Measurements from ENCODE around the gene TEPSIN. TPM values are rescaled to one million over a fixed set of nuclear protein-coding genes. Genes with fewer than 3 reads are reported as not detected.

Gene TEPSIN
- total RNA-seq, 1 experiment from 2014 or later = 19.5 TPM

DNA sequence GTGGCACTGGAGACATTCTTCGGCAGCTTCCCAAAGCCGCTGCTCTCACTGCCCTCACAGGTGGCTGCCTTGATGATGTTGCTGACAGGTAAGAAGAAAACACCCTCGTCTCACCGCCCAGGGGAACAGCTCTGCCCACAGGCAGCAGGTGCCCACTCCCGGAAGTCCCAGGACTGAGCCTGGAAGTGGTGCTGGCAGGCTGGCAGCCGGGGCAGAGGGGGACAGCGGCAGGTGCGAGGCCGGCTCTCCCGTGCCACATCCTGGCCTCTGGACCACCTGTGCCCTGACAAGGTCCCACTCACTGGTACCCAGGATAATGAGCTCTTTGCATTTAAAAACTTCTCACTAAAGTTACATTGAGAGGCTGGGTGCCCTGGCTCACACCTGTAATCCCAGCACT is 36.5 kb downstream of the TEPSIN start:
- Histone ChIP-seq H3K36me3 (peaks cover 2% of the 10 kb centered on the region), H3K9me3 (no peaks in the 10 kb centered on the region), H3K4me3 (no peak overlapping the region), H3K27me3 (no peaks in the 10 kb centered on the region)
- no peak for DNase-seq

DNA sequence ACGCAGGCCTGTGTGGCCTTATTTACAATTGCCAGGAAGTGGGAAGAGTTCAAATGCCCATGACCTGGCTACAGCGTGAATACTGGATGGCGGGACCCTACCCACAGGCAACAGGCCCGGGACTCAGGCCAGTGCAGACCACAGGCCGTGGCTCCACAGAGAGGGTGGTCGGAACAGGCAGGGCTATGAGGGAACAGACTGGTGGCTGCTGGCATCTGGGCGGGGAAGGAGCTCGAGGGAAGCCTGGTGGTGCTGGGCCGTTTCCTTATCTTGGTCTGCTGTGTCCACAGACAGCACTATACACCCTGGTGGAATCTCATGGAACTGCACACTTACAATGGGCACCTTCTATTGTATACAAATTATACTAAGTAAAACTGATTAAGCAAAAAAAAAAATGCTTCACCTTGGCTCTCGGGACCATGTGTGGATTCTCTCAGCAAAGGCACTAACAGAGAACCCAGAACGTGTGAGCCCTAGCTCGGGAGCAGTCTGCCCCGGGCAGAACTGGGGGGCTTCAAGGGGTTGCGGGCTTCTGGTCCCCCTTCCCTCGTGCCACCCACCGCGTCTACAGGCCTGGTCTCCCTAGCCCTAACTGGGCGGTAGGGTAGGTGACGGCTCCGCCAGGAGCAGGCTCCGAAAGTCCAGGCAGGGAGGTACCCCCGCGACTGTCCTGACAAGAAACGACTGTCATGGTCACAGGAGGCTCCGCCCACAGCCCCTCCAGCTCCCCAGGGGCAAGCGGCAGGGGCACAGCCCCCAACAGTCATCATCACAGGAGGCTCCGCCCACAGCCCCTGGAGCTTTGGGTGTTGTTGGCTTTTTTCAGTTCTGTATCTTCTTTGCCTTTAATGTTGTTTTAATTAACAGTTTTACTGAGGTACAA is 37.9 kb downstream of the TEPSIN start:
- no peak overlapping the region for H3K4me3 ChIP-seq
- peaks cover 2% of the 10 kb centered on the region for H3K36me3 ChIP-seq
- H3K27me3 ChIP-seq = no peaks in the 10 kb centered on the region
- no peaks in the 10 kb centered on the region for H3K9me3 ChIP-seq
- DNase-seq = peak; percentile 45

DNA sequence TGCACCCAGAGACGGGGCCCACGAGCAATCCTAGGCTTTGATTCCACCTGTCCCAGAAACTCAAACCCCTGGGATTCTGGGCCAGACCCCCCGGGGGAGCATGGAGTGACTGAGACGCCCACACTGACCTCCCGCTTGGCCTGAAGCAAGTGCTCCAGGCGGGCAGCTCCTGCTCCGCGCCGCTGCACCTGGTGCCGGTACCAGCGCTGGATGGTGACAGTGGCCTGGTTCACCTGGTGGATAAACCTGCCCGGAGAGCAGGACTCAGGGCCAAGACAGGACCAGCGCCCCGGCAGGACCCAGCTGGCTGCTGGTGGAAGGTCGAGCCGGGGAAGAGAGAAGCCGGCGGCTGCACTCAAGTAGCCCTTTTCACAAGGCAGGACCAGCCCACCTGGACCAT is 38.7 kb downstream of the TEPSIN start:
- no peaks in the 10 kb centered on the region for H3K9me3 ChIP-seq
- DNase-seq = no peak
- H3K4me3 ChIP-seq = no peak overlapping the region
- no peaks in the 10 kb centered on the region for H3K27me3 ChIP-seq
- H3K36me3 ChIP-seq = peaks cover 2% of the 10 kb centered on the region

DNA sequence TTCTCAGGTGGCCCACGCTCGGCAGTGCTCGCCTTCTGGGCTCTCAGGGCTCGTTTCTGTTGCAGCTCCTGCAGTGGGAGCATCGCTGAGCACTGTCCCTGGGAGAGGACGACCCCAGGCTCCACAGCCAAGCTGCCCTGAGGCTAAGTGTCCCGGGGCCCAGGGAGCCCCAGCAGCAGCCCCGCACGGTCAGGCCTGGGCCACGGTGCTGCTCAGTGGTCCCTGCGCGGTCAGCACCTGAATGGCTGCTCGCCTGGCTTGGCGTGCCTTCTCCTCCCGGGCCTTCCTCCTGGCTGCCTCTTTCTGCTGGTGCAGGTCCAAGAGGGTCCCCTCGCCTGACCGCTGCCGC is 39.4 kb downstream of the TEPSIN start:
- Histone ChIP-seq H3K36me3 (peaks cover 2% of the 10 kb centered on the region), H3K27me3 (no peaks in the 10 kb centered on the region), H3K4me3 (no peak overlapping the region), H3K9me3 (no peaks in the 10 kb centered on the region)
- no peak for DNase-seq

DNA sequence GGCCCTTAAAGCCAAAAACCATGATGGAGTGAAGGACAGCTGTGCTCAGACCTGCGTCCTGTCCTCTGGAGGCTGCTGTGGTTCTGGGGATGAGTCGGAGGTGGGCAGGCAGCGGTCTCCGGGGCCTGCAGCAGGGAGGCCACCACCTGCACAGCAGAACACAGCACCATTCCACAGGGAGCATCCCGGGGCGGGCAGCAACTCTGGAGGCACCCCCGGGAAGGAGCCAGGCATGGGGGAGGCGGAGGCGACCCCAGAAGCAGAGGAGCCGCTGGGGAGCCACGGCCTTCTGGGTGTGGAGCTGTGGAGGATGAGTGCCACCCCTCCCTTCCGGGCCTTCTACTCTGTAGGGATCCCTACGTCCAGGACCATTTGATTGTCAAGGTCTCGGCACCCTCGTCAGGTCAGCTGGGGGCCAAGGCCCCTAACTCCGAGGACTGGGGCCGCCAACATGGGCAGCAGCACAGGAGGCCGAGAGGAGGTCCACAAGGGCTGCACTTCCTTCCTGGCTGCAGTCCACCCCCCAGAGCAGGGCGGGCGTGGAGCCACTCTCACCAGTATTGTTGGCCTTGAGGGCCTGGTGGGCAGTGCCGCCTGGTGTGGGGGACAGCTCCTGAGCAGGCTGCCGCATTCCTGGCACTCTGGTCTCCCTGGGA is 39.9 kb downstream of the TEPSIN start:
- no peak for DNase-seq
- peaks cover 2% of the 10 kb centered on the region for H3K36me3 ChIP-seq
- H3K9me3 ChIP-seq = no peaks in the 10 kb centered on the region
- H3K27me3 ChIP-seq = no peaks in the 10 kb centered on the region
- no peak overlapping the region for H3K4me3 ChIP-seq

DNA sequence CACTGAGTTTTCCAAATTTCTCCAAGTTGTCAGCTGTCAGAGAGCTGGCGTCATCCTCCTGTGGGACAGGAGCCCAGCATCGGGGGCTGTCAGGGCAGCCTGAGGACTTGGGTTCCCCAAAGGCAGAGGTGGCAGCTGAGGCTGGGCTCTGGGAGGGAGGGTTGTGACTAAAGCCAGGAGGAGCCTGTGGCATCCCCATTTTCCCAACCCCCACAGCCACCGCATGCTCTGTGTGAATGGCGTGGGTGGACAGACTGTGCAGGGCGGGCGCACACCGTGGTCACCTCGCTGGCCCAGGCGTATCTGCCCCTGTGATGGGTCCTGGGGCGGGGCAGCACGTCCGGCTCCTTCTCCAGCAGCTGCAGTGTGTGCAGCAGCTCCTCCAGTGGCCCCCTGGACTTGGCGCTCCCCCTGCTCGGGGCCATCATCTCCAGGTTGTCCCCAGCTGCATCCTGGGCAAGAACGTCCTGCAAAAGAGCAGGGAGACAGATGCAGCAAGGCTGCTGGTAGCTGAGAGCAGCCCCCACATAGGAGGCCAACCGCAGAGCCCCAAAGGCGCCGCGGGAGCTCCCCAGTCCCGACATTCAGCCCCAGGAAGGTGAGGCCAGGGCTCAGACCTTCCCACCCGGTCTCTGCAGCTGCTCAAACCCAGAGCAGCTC is 40.9 kb downstream of the TEPSIN start:
- DNase-seq = no peak
- H3K36me3 ChIP-seq = peaks cover 2% of the 10 kb centered on the region
- H3K27me3 ChIP-seq = no peaks in the 10 kb centered on the region
- no peaks in the 10 kb centered on the region for H3K9me3 ChIP-seq
- no peak overlapping the region for H3K4me3 ChIP-seq

DNA sequence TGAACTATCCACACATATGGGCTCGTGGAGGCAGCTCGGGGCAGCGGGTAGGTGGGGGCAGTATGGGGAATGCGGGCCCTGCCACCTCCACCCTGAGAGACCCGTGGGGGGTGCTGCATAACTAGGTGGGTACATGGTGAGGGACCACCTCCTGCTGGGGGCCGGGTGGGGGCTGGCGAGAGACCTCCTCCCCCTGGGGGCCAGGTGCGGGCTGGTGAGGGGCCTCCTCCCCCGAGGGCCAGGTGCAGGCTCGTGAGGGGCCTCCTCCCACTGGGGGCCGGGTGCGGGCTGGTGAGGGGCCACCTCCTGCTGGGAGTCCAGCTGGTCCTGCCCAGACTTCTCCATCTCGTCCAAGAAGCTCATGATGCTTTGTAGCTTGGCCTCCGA is 41.5 kb downstream of the TEPSIN start:
- Histone ChIP-seq H3K27me3 (no peaks in the 10 kb centered on the region), H3K9me3 (no peaks in the 10 kb centered on the region), H3K36me3 (peaks cover 2% of the 10 kb centered on the region), H3K4me3 (no peak overlapping the region)
- DNase-seq = no peak

DNA sequence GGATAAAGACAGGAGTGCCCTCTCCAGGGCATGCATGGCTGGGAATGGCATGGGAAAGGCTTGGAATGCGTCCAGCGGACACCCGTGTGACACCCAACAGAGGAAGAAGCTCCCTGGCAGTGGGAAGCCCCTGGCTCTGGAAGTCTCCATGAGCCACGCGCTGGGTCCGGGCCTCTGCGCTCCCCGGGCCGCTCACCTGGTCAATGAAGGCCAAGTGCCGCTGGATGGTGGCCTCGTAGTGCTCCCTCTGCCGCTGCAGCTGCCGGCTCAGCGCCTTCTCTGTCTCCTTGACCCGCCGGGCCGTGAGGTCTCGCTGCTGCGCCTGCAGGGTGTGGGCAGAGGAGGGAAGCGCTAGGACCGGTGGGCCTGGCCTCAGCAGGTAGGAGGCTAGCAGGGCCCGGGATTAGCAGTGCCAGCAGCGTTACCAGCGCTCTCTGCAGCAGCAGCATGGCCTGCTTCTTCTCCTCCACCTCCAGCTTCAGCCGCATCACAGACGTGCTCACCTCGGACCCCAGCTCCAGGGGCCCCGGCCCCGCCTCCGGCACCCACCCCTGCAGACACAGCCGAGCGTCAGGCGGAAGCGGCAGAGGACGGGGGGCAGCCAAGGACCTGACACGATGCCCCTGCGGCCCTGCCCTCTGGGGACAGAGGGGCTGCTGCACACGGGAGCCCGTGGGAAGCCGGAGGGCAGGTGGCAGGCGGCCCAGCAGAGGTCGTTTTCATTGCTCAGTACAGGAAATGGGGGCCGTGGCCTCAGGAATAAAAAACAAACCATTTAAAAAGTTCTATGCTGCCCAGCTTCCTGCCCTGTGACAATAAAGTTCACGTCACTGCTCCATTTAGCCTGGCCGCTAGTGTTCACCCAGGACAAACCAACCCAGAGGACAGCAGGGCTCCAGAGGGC is 42.1 kb downstream of the TEPSIN start:
- Histone ChIP-seq H3K9me3 (no peaks in the 10 kb centered on the region), H3K27me3 (no peaks in the 10 kb centered on the region), H3K36me3 (peaks cover 2% of the 10 kb centered on the region), H3K4me3 (no peak overlapping the region)
- DNase-seq = no peak

DNA sequence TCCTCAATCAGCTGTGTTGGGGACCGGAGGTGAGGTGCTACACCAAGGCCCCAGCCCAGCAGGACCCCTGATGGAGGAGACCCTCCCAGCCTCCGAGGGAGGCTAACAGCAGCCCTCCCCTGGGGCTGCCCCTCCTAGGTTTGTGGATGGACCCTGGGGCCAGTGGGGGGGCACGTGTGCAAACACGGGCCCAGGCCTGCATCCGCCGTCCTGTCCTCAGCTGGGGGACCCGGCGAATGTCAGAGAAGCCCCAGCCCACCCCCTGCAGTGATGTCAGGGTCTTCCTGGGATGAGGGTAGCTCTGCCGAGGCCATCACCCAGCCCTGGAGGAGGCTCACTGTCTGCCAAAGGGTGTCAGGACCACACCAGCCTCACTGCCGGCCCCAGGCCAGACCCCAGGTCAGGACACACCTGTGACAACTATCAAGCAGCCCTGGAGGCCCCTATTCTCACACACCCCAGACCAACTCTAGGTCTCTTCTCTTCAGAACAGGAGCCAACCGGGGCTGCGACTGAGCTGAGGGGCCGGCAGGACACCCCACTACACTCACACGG is 42.8 kb downstream of the TEPSIN start:
- Histone ChIP-seq H3K4me3 (no peak overlapping the region), H3K9me3 (no peaks in the 10 kb centered on the region), H3K36me3 (peaks cover 2% of the 10 kb centered on the region; the same call in 1 of the 2 replicates), H3K27me3 (no peaks in the 10 kb centered on the region)
- DNase-seq = no peak

DNA sequence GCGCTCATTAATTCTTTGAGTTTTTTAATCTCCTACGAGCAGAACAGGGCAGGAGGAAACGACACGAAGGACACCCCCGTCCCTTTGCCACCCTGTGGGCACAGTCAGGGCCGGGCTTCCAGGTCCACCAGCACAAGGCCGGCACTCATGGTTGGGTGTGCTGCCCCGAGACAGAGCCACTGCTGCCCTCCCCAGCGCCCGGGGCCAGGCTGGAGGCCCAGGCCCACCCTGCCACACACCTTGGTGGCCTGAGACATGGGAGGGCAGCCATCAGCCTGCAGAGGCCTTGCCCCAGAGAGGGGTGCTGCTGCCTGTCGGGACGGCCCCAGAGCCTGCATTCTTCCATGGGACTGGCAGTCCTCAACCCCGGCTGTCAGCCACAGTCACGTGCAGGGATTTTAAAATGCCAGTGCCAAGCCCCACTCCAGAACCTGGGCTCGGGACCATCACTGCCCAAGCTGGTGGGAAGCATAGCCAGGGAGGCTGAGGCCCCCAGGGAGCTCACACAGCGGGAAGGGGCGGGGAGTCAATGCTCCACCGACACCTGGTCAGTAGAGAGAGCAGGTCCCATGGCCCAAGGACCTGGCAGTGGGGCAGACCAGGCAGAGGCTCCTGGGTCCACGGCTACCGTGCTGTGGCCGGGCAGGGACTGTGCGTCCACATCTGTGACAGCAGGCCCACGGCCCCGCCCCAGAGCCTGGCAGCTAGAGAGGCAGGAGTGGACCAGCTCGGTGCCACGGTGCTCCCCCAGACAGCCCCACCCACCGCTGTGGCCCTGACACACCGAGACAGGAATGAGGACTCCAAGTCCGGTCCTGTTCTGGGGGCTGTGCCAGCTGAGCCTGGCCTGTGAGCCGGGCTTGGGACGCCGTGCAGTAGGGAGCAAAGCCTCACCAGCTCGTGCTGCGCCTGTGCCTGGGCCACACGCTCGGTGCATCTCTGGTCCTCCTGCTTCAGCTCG is 43.6 kb downstream of the TEPSIN start:
- Histone ChIP-seq H3K4me3 (no peak overlapping the region), H3K27me3 (no peaks in the 10 kb centered on the region), H3K36me3 (no peaks in the 10 kb centered on the region; the same call in 1 of the 2 replicates), H3K9me3 (no peaks in the 10 kb centered on the region)
- DNase-seq = no peak

DNA sequence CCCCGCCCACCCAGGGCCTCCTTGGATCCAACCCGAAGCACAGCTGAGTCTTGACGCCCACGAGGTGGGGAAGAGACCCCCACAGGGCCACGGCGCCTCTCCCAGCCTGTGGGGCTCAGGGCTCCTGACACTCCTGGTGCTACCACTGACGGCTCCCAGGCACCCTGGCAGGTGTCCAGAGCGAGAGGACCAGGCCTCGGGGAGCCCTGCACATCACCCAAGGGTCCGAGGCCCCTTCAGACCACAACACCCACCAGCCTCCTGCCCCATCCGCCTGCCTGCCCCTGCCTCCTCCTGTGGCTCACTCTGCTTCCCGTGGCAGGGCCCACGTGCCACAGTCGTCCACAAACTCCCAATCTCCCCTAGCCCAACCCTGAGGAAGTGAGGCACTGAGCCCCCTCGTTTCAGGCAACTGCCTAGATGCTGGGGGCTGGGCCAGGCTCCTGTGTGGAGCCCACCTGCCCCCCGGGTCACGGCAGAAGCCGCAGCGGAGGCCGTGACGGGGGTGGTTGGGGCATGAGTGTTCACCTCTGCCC is 44.6 kb downstream of the TEPSIN start:
- Histone ChIP-seq H3K4me3 (no peak overlapping the region), H3K27me3 (no peaks in the 10 kb centered on the region), H3K9me3 (no peaks in the 10 kb centered on the region), H3K36me3 (no peaks in the 10 kb centered on the region; the same call in 1 of the 2 replicates)
- no peak for DNase-seq

DNA sequence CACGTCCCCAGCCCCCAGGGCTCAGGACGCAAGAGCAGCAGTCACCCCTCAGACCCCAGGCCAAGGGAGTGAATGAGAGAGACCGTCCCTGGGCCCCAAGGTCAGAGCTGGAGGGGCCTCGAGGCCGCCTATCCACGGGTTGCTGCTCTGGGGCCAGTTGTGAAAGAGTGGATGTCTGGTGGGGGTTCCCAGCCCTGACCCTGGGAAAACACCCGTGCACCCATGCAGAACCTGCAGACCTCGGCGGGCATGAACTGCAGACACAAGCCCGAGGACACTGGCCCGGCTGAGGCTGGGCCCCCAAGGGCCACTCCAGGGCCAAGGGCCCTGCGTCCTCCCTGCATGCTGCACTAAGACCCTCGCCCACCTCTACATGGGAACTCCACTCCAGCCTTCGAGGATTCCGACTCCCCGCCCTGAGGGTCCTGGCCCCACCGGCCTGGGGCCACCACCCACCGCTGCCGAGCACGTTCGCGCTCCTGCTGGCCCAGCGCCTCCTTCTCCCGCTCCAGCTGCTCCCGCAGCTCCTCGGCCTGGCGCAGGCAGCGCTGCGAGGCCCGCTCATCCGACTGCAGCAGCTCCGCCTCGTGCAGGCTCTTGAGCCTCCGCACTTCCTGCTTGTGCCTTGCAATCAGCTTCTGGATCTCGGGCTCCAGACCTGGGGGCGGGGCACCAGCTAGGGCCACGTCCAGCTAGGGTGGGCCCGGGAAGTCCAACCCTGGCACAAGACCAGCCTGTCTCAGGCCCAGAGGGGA is 45.2 kb downstream of the TEPSIN start:
- Histone ChIP-seq H3K9me3 (no peaks in the 10 kb centered on the region), H3K4me3 (no peak overlapping the region)

DNA sequence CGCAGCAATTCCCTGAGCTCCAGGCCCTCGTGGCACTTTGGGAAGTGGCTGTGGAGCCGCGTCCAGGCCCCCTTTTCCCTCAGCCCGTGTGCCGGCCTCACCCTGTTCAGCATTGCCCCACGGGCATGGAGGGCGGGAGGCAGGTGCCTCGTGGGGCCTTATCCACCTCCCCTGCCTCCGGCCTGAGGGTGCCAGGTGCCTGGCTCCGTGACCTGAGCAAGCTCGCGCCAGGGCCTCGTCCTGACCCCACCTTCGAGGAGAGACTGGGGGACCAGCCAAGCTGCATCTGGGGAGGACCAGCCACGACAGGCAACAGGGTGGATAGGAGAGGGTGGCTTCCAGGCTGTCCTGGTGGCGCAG is 45.8 kb downstream of the TEPSIN start:
- DNase-seq = no peak
- H3K4me3 ChIP-seq = no peak overlapping the region
- no peaks in the 10 kb centered on the region; the same call in 1 of the 2 replicates for H3K36me3 ChIP-seq

More for the DNA sequence above, 45.2 kb downstream of the TEPSIN start:
- H3K36me3 ChIP-seq = no peaks in the 10 kb centered on the region; the same call in 1 of the 2 replicates
- H3K27me3 ChIP-seq = no peaks in the 10 kb centered on the region
- no peak for DNase-seq

DNA sequence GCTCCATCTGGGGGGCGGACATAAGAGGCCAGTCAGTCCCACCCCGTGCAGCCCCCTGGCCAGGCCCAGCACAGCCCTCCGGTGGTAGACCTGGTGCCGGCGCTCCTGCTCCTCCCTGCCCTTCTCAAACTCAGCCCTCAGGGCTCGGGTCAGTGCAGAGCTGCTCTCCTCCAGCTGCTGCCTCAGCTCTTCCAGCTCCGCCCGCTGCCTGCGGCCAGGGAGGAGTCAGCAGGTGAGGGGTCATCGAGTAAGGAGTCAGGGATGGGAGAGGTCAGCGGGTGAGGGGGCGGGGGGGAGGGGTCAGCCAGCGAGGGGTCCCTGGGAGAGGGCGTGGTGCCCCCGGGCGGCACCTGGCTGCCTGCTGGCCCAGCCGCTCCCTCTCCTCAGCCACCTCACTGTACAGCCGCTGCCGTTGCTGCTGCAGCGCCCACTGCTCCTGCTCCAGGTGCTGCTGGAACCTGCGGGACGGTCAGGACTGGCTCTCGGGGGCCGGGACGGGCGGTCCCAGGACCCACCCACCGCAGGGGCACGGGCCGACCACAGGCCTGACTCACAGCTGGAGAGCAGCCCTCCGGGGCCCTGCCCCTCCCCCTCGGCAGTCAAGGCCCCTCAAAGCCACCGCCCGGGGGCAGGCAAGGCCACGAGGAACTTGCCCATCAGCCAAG is 46.3 kb downstream of the TEPSIN start:
- Histone ChIP-seq H3K36me3 (no peaks in the 10 kb centered on the region; the same call in 1 of the 2 replicates), H3K27me3 (no peaks in the 10 kb centered on the region), H3K9me3 (no peaks in the 10 kb centered on the region), H3K4me3 (no peak overlapping the region)
- DNase-seq = no peak

More for the DNA sequence above, 45.8 kb downstream of the TEPSIN start:
- no peaks in the 10 kb centered on the region for H3K27me3 ChIP-seq
- H3K9me3 ChIP-seq = no peaks in the 10 kb centered on the region

Data from MG63 (cell line).